ENCODE results near the gene B4GALT2. TPM values are rescaled to one million over a fixed set of nuclear protein-coding genes. Genes with fewer than 3 reads are reported as not detected.

B4GALT2 gene, protein sequence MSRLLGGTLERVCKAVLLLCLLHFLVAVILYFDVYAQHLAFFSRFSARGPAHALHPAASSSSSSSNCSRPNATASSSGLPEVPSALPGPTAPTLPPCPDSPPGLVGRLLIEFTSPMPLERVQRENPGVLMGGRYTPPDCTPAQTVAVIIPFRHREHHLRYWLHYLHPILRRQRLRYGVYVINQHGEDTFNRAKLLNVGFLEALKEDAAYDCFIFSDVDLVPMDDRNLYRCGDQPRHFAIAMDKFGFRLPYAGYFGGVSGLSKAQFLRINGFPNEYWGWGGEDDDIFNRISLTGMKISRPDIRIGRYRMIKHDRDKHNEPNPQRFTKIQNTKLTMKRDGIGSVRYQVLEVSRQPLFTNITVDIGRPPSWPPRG
- polyA plus RNA-seq (2012; ENCODE audit: low read depth, missing spikeins), result 15.6 TPM

GRCh38 chr1:43978551-43979260 is at the start of gene B4GALT2:
TSS of gene B4GALT2 (plus strand) at chr1:43979210. CDS start at chr1:43981161, 1,951 bp downstream.
- DNase-seq (ENCODE audit: insufficient read length, low spot score), result peak; percentile 83
- TF ChIP-seq POLR2AphosphoS5 (IDR thresholded peaks at IDR 0.05; ENCODE audit: low read depth, low read length), result no peak
- no peak for TF ChIP-seq POLR2A (IDR thresholded peaks at IDR 0.05; ENCODE audit: low read depth, low read length)
- TF ChIP-seq SPI1 (IDR thresholded peaks at IDR 0.05; ENCODE audit: low read depth, low read length), result no peak
- no peak for TF ChIP-seq PAX5 (IDR thresholded peaks at IDR 0.05; ENCODE audit: insufficient read depth, low read length, severe bottlenecking)
- TF ChIP-seq TAF1 (IDR thresholded peaks at IDR 0.05; ENCODE audit: low read depth, low read length), result no peak
- TF ChIP-seq POU2F2 (IDR thresholded peaks at IDR 0.05; ENCODE audit: low read depth, low read length), result no peak
- FAIRE-seq, result peak; percentile 74

- TF ChIP-seq PAX5 (IDR thresholded peaks at IDR 0.05; ENCODE audit: insufficient read depth, low read length, severe bottlenecking) (no peak), POLR2A (IDR thresholded peaks at IDR 0.05; ENCODE audit: low read depth, low read length) (no peak), POLR2AphosphoS5 (IDR thresholded peaks at IDR 0.05; ENCODE audit: low read depth, low read length) (no peak), TAF1 (IDR thresholded peaks at IDR 0.05; ENCODE audit: low read depth, low read length) (no peak), POU2F2 (IDR thresholded peaks at IDR 0.05; ENCODE audit: low read depth, low read length) (no peak), SPI1 (IDR thresholded peaks at IDR 0.05; ENCODE audit: low read depth, low read length) (no peak)
- DNase-seq (ENCODE audit: insufficient read length, low spot score) (no peak), FAIRE-seq (no peak)
Observed at GRCh38 chr1:43930168-43930948, 48.7 kb upstream of the B4GALT2 start.

GRCh38 chr1:43930949-43931275 is 48.1 kb upstream of the B4GALT2 start:
- no peak for DNase-seq (ENCODE audit: insufficient read length, low spot score)
- TF ChIP-seq TAF1 (IDR thresholded peaks at IDR 0.05; ENCODE audit: low read depth, low read length), result no peak
- no peak for TF ChIP-seq PAX5 (IDR thresholded peaks at IDR 0.05; ENCODE audit: insufficient read depth, low read length, severe bottlenecking)
- TF ChIP-seq POU2F2 (IDR thresholded peaks at IDR 0.05; ENCODE audit: low read depth, low read length), result no peak
- FAIRE-seq, result no peak

DNA sequence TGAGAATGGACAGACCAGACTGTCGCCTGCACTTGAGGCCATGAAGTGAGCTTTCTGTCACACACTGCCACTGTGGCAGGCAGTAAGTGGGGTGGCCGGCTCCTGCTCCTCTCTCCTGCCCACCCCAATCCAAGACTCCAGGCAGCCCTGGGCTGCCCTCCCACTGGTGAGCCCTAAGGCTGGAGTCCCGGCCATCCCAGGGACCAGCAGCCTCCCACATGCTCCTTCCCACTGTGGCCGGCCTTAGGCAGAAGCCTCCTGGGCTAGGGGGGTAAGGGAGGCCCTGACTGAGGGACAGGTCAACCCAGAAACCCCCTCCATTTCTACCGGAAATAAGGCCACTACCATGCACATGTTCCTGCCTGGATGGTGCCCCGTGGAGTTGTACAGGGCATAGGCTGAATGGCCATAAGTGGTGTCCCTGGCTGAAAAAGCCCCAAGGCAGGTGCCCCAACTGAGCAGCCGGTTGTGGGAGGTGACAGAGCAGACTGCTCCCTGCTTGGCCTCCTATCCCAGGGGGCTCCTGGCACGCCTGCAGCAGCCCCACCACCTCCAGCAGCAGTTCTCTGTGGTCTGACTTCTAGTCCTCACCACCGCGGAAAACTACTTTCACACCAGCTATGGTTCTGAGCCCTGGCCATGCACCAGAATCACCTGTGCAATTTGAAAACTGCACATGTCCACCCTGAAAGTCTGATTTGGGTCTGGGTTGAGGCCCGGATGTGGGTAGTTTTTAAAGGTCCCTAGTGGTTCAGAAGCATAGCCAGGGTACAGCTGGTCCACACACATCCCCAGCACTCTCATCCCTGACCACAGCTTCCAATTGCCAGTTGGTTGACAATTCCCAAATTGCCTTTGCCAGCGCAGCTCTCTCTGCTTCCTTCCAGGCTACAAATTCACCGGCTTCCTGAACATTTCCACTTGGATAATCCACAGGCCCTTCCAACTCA is 47.0 kb upstream of the B4GALT2 start:
- no peak for DNase-seq (ENCODE audit: insufficient read length, low spot score)
- no peak for FAIRE-seq
- TF ChIP-seq TAF1 (IDR thresholded peaks at IDR 0.05; ENCODE audit: low read depth, low read length), result no peak
- TF ChIP-seq POLR2AphosphoS5 (IDR thresholded peaks at IDR 0.05; ENCODE audit: low read depth, low read length), result 0 out of 2 replicates have a peak, but pooled peaks have one; percentile 23
- TF ChIP-seq PAX5 (IDR thresholded peaks at IDR 0.05; ENCODE audit: insufficient read depth, low read length, severe bottlenecking), result no peak

- peak; percentile 78 for FAIRE-seq
- TF ChIP-seq PAX5 (IDR thresholded peaks at IDR 0.05; ENCODE audit: insufficient read depth, low read length, severe bottlenecking) (no peak), POU2F2 (IDR thresholded peaks at IDR 0.05; ENCODE audit: low read depth, low read length) (no peak), SPI1 (IDR thresholded peaks at IDR 0.05; ENCODE audit: low read depth, low read length) (no peak), POLR2A (IDR thresholded peaks at IDR 0.05; ENCODE audit: low read depth, low read length) (no peak), TAF1 (IDR thresholded peaks at IDR 0.05; ENCODE audit: low read depth, low read length) (no peak), POLR2AphosphoS5 (IDR thresholded peaks at IDR 0.05; ENCODE audit: low read depth, low read length) (no peak)
- DNase-seq (ENCODE audit: insufficient read length, low spot score), result no peak
Observed at GRCh38 chr1:43932786-43933385, 46.1 kb upstream of the B4GALT2 start.

DNA sequence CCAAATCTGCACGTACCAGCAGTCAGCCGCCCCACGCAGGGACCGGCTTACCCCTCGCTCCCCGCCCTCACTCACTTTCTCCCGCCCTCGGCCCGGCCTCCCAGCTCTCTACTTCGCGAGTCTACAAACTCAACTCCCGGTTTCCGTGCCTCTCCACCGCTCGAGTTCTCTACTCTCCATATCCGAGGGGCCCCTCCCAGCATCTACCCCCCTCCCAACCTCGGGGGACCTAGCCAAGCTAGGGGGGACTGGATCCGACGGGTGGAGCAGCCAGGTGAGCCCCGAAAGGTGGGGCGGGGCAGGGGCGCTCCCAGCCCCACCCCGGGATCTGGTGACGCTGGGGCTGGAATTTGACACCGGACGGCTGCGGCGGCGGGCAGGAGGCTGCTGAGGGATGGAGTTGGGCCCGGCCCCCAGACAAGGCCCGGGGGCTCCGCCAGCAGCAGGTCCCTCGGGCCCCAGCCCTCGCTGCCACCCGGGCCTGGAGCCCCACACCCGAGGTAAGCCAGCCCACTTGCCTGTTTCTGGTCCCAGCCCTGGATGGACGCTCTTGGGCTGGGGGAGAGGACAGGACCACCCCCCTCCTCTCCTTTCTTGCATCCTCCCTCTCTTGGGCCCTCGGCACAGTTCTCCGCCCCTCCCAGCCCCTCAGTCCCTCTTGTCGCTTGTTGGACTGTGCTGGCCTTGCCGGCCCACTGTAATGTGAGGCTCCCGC is 45.5 kb upstream of the B4GALT2 start, which contains the start of gene ARTN:
ARTN (plus strand) TSS at position 416 of the 715 bp plus-strand sequence. CDS start 1,856 bp downstream, outside the sequence.
- DNase-seq (ENCODE audit: insufficient read length, low spot score), result no peak

DNA sequence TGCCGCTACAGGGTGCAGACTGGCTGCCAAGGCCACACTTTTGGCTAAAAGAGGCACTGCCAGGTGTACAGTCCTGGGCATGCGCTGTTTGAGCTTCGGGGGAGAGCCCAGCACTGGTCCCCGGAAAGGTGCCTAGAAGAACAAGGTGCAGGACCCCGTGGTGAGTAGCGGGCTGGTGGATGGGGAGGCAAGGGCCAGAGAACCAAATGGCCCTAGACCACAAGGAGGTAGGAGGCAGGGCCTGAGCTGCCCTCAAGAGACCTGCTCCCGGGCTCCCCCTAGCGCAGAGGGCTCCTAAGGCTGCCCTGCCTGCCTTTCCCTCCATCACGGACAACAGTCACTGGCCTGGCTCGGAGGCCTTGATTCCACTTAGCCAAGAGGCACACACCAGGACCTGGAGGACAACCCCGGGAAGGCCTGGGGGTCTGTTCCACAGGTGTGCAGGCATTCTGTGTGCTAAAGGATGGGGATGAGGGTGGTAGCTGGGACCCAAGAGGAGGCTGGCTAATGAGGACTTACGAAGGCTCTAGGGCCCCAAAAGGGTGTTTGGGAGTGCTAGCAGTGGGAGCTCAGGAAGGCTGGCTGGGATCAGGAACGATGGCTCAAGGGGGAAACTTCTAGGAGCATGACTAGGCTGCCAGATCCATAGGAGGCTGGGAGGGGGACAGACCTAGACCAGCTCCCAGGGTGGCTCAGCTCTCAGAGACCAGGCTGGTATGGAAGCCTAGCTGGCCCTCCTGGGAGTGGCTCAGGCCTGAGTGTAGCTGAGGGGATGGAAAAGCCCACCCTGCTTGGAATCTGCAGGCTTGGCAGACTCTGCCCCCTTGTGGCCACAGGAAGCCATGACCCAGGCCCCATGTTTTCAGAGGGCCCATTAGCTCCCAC is 44.7 kb upstream of the B4GALT2 start:
- TF ChIP-seq TAF1 (IDR thresholded peaks at IDR 0.05; ENCODE audit: low read depth, low read length) (no peak), POU2F2 (IDR thresholded peaks at IDR 0.05; ENCODE audit: low read depth, low read length) (0 out of 2 replicates have a peak, but pooled peaks have one; percentile 34), SPI1 (IDR thresholded peaks at IDR 0.05; ENCODE audit: low read depth, low read length) (no peak)
- DNase-seq (ENCODE audit: insufficient read length, low spot score) (peak; percentile 81), FAIRE-seq (peak; percentile 90)

More for the DNA sequence above, 45.5 kb upstream of the B4GALT2 start, which contains the start of gene ARTN:
- TF ChIP-seq POLR2AphosphoS5 (IDR thresholded peaks at IDR 0.05; ENCODE audit: low read depth, low read length) (no peak), POLR2A (IDR thresholded peaks at IDR 0.05; ENCODE audit: low read depth, low read length) (no peak), TAF1 (IDR thresholded peaks at IDR 0.05; ENCODE audit: low read depth, low read length) (no peak), PAX5 (IDR thresholded peaks at IDR 0.05; ENCODE audit: insufficient read depth, low read length, severe bottlenecking) (no peak), POU2F2 (IDR thresholded peaks at IDR 0.05; ENCODE audit: low read depth, low read length) (no peak), SPI1 (IDR thresholded peaks at IDR 0.05; ENCODE audit: low read depth, low read length) (no peak)
- peak; percentile 64 for FAIRE-seq
